HEK293T (cell line): Measurements from ENCODE around the gene PTPRD.

Source experiments
- ARNT ChIP-seq: fragments of 450-650 bp; IDR thresholded peaks from 2 replicates; pipeline ENCODE4 v1.6.1; 2017; ENCODE audit warnings: mild to moderate bottlenecking
- BHLHE40 ChIP-seq: fragments of 450-650 bp; IDR thresholded peaks from 2 replicates; pipeline ENCODE4 v1.6.1; 2016; ENCODE audit warnings: mild to moderate bottlenecking, moderate library complexity, borderline replicate concordance
- ELF4 ChIP-seq: fragments of 450-650 bp; IDR thresholded peaks from 2 replicates; pipeline ENCODE4 v1.6.1; 2017; ENCODE audit warnings: antibody characterized with exemption
- FOXA1 ChIP-seq: fragments of 450-650 bp; IDR thresholded peaks from 2 replicates; pipeline ENCODE4 v1.6.1; 2016; ENCODE audit warnings: mild to moderate bottlenecking
- FOXK2 ChIP-seq: fragments of 450-650 bp; IDR thresholded peaks from 2 replicates; pipeline ENCODE4 v1.6.1; 2016; ENCODE audit warnings: mild to moderate bottlenecking
- FOXM1 ChIP-seq: fragments of 450-650 bp; IDR thresholded peaks from 2 replicates; pipeline ENCODE4 v1.6.1; 2017; ENCODE audit warnings: mild to moderate bottlenecking, borderline replicate concordance
- HDGF ChIP-seq: fragments of 450-650 bp; IDR thresholded peaks from 2 replicates; pipeline ENCODE4 v1.6.1; 2017; ENCODE audit warnings: antibody characterized with exemption, borderline replicate concordance
- LEF1 ChIP-seq: fragments of 450-650 bp; IDR thresholded peaks from 2 replicates; pipeline ENCODE4 v1.6.1; 2017; ENCODE audit warnings: mild to moderate bottlenecking, borderline replicate concordance
- NFRKB ChIP-seq: fragments of 450-650 bp; IDR thresholded peaks from 2 replicates; pipeline ENCODE4 v1.6.1; 2016; ENCODE audit warnings: mild to moderate bottlenecking, moderate library complexity
- SP1 ChIP-seq: fragments of 450-650 bp; IDR thresholded peaks from 2 replicates; pipeline ENCODE4 v1.6.1; 2017
- SUZ12 ChIP-seq: fragments of 450-650 bp; IDR thresholded peaks from 2 replicates; pipeline ENCODE4 v1.6.1; 2016; ENCODE audit warnings: mild to moderate bottlenecking
- TARDBP ChIP-seq: fragments of 450-650 bp; IDR thresholded peaks from 2 replicates; pipeline ENCODE4 v1.6.1; 2016
- ZNF384 ChIP-seq: fragments of 450-650 bp; IDR thresholded peaks from 2 replicates; pipeline ENCODE4 v1.6.1; 2016
- TF ChIP-seq, protein P1 (sequence below): fragments of 450-650 bp; IDR thresholded peaks from 2 replicates; pipeline ENCODE4 v1.6.1; 2016

DNA sequence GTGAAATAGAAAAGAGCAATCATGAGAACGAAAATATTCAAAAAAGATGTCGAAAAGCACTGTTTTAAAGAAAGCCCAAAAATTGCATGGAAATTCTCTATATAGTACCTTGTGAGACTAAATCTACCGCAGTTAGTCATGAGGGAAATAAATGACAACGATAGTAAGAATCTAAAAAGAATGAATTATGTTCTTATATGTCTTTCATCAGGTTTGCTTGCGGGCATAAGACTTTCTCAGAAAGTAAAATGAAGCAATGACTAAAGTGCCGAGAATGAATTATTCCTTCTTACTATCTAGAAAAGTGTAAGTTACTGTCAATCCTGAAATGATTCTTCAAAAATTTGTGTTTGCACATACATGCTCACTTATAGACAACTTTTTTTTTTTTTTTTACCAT lies 26.4 kb downstream of the PTPRD start:
- TF ChIP-seq ZNF384, result no peak
- TF ChIP-seq FOXK2, result no peak
- TF ChIP-seq TARDBP, result no peak
- no peak for TF ChIP-seq HDGF
- no peak for TF ChIP-seq FOXA1
- TF ChIP-seq ELF4, result no peak
- TF ChIP-seq BHLHE40, result no peak
- no peak for TF ChIP-seq FOXM1
- TF ChIP-seq NFRKB, result no peak
- no peak for TF ChIP-seq LEF1
- TF ChIP-seq SP1, result no peak
- no peak for TF ChIP-seq ARNT
- TF ChIP-seq, protein P1, sequence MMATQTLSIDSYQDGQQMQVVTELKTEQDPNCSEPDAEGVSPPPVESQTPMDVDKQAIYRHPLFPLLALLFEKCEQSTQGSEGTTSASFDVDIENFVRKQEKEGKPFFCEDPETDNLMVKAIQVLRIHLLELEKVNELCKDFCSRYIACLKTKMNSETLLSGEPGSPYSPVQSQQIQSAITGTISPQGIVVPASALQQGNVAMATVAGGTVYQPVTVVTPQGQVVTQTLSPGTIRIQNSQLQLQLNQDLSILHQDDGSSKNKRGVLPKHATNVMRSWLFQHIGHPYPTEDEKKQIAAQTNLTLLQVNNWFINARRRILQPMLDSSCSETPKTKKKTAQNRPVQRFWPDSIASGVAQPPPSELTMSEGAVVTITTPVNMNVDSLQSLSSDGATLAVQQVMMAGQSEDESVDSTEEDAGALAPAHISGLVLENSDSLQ, result no peak
- no peak for TF ChIP-seq SUZ12
